Measurements from ENCODE around the gene ACO2. TPM values are rescaled to one million over a fixed set of nuclear protein-coding genes. Genes with fewer than 3 reads are reported as not detected.
A peak's percentile ranks its signal among the peaks of the same experiment; 100 is the strongest.
"Not testable (repeated sequence)": the region's sequence is repeated elsewhere in the genome, so short reads cannot be mapped to it uniquely, and the experiment has no call there.

The ACO2 gene
- 38.5 and 43.7 TPM in 2 replicates for total RNA-seq (2014; rRNA removed; shearing (Covaris generic))

DNA sequence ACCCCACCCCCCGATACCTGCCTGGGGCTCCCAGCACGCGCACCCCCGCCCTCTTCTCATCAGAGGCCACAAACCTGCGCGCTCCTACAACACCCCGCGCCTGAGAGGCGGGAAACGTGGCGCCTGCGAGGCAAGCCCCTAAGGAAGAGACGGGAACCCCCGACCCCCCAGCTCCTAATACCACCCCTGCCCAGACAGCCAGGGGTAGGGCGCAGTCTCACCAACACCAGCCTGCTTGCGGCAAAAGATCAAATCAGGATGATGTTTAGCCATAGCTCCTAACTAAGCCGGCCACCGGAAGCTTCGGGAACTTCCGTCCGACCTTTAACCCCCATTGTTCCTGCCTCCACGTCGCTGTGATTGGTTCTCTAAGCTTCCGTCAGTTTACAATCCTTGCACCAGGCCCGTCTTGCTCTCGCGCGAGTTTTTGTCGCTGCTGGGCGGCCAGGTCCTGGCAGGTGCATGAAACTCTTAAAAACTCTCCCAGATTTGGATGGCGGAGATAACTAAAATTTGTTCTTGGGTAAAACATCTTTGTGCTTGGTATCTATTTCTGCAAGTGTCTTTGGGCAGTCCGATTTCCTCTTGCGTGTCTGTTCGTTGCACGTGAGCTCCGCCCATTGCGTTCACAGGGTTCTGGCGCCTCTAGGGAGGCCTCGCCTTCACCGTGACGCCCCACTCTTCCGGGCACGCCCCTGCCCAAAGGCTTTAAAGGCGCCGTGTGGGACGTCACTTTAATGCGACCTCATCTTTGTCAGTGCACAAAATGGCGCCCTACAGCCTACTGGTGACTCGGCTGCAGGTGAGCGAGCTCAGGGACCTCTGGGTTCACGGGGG lies at the start of gene ACO2, which contains the start of gene PHF5A:
Gene ACO2 (plus strand): TSS at position 737 of the 837 bp plus-strand sequence. CDS start 30 bp downstream, at position 767.
Gene PHF5A (minus strand): TSS at position 312 of the 837 bp plus-strand sequence. CDS start 39 bp downstream, at position 273.
- peak; percentile 96 for DNase-seq (ENCODE audit: low read depth)

- no peak for DNase-seq (ENCODE audit: low read depth)
Observed at GRCh38 chr22:41425660-41426365, 43.1 kb upstream of the ACO2 start.

DNA sequence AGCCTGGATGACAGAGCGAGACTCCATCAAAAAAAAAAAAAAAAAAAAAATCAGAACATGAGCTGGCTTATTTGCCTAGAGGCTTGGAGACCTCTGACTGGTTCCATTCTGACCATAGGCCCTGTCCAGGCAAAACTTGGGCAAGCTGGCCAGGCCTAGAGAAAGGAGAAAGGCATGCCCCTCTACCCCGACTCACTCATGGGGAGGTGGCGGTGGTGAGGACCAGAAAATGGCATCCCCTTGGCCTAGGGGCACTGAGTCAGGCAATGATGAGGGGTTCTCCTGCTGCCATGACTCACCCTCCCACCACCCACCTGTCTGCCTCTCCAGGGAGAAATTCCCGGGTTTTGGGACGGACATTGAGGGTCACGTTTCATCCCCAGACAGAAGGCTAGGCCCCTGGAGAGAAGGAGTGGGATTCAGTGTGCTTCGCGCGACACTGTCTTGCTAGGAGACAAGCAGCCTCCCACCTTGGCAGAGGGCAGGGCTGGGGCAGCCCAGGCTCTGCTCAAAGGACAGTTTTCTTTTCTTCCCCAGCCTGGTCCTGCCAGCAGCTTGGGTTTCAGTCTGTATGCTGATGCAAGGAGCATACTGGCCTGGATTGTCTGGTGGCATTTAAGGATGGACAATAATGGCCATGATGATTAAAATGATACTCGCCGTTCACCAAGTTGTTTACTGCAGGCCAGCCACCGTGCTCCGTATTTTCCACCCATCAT lies 39.5 kb upstream of the ACO2 start:
- peak; percentile 35 for DNase-seq (ENCODE audit: low read depth)

DNA sequence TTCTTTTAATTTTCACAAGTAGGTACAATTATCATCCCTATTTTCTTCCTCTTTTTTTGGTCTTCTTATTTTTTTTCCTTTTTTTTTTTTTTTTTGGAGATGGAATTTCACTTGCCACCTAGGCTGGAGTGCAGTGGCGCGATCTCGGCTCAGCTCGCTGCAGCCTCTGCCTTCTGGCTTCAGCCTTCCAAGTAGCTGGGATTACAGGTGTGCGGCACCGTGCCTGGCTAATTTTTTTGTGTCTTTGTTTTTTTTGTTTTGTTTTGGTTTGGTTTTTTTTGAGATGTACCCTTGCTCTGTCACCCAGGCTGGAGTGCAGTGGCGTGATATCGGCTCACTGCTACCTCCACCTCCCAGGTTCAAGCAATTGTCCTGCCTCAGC lies 39.0 kb upstream of the ACO2 start:
- DNase-seq (ENCODE audit: low read depth) = no peak

GRCh38 chr22:41431656-41432055 lies 37.3 kb upstream of the ACO2 start:
- DNase-seq (ENCODE audit: low read depth) = no peak

DNA sequence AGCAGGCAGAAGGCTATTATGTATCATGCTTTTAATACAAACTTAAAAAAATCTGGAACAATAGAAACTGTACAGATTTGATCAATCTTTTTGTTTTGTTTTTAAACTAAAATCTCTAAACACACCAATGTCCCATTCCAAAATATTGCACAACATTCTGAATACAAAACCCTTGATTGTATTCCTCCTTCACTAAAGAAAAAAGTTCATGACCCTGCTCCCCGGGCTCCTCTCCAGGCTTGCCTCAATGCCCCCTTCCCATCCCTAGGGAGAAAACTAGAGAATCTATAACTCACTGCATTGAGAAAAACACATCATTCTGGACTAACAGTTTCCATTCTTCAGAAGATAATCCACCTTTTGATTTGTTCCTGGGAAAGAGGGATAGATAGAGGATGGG lies 35.4 kb upstream of the ACO2 start:
- DNase-seq (ENCODE audit: low read depth) = not testable (repeated sequence)

GRCh38 chr22:41434361-41435003 lies 34.4 kb upstream of the ACO2 start:
- DNase-seq (ENCODE audit: low read depth) = not testable (repeated sequence)

- DNase-seq (ENCODE audit: low read depth) = no peak
Observed at GRCh38 chr22:41435560-41435959, 33.4 kb upstream of the ACO2 start.

GRCh38 chr22:41436322-41437113 lies 32.4 kb upstream of the ACO2 start:
- no peak for DNase-seq (ENCODE audit: low read depth)

- no peak for DNase-seq (ENCODE audit: low read depth)
Observed at GRCh38 chr22:41437198-41437597, 31.7 kb upstream of the ACO2 start.

DNA sequence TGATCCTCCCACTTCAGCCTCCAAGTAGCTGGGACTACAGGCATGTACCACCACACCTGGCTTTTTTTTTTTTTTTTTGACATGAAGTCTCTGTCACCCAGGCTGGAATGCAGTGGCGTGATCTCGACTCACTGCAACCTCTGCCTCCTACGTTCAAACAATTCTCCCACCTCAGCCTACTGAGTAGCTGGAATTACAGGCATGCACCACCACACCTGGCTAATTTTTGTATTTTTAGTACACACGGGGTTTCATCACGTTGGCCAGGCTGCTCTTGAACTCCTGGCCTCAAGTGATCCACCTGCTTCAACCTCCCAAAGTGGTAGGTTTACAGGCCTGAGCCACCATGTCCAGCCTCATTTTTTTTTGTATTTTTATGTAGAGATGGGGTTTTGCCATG lies 28.4 kb upstream of the ACO2 start:
- DNase-seq (ENCODE audit: low read depth) = not testable (repeated sequence)

GRCh38 chr22:41442240-41442792 lies 26.6 kb upstream of the ACO2 start:
- no peak for DNase-seq (ENCODE audit: low read depth)

- DNase-seq (ENCODE audit: low read depth) = peak; percentile 91
Observed at GRCh38 chr22:41444360-41445128, 24.4 kb upstream of the ACO2 start.

DNA sequence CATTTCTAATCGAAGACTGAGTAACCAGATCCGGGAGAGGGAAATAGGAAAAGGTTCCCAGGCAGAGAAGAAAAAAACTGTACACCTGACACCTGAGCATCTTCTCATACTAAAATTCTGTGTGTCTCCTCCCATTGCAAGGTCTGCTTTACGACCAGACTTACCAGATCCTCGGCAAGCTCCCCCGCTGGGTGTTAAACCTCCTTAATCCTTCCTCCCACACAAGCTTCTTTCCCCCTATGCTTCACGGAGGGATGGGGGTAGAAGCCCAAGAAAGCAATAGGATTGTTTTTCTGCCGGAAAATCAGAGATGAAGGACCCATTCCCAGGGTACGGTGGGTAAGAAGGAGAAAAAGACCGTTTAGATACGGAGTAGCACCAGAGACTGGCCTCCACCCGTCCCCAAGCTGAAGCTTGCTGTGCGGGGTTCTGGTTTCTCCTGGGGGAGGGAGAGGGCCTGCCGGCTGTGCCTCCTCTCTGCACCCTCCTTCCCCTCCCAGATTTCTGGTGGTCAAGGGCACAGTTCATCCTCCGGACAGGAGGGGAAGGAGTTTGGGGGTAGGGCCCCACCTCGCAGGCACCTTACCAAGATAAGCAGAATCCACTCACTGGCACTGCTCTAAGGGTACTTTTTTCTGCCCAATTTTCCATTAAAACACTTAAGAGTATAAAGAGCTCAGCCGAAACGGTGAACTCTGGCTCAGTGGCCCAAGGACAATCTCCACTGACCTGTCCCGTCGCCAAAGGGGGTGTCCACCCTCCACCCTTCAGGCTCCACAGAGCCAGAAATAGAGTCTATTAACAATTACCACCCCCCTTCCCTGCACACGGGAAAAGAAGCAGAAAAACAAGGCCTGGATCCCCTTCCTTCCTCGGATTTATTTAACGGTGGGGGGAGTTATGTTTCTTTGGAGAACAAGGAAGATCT lies 23.5 kb upstream of the ACO2 start:
- no peak for DNase-seq (ENCODE audit: low read depth)

- DNase-seq (ENCODE audit: low read depth) = peak; percentile 7
Observed at GRCh38 chr22:41446057-41446501, 22.8 kb upstream of the ACO2 start.

DNA sequence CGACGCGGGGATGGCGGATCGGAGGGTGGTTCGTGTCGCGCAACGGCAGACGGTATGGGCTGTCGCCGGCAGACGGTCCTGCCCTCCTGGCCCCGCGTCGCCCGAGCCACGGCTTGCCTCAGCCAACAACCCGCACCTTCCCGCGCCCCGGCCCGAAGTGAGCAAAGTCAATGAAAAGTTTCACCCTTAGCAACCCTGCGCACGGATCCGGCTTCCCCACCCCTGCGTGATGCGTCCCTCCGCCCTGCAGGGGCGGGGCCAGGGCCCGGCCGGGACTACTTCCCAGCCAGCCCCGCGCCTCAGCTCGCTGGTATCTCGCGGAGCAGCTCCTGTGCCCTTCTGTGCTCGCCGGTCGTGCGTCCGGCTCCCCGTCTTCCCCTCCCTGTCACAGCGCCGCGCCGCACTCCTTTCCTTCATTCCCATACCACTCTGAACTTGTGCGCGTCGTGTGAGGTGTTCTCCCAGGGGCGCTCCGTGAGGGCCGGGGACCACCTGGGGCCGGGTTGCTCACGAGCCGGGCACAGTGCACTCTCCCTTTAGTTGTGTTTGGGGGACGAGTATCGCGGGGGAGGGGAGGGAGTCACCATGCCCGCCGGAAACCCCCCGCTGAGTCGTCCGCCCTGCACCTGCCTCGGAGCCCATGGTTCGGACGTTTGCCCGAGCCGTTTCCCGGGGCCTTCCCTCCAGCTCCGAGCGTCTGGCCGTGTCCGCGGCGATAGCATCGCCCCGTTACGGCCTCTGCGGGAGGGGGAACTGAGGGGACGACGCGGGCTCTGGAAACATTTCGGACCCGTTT lies 22.1 kb upstream of the ACO2 start, which contains the start of gene TOB2:
Gene TOB2 (minus strand): TSS at position 163 of the 796 bp plus-strand sequence. CDS start 9,456 bp downstream, outside the sequence.
- DNase-seq (ENCODE audit: low read depth) = peak; percentile 93

- DNase-seq (ENCODE audit: low read depth) = peak; percentile 66
Observed at GRCh38 chr22:41447435-41448188, 21.3 kb upstream of the ACO2 start.

Data from RPMI7951 (cell line).